ENCODE measurements around the gene UBC. TPM values are rescaled to one million over a fixed set of nuclear protein-coding genes. Genes with fewer than 3 reads are reported as not detected.

Gene UBC
- total and polyA plus RNA-seq, 9 of the 15 experiments (the other 6 are each of a cell fraction or from before 2014, with no cell fraction given): 533 to 1,153 (median 813) TPM

- no peak for TF ChIP-seq ATF4 (CRISPR knock-in tag; IDR thresholded peaks at IDR 0.05)
- TF ChIP-seq ZC3H8 (IDR thresholded peaks at IDR 0.05): no peak
- no peak for TF ChIP-seq HDAC1 (IDR thresholded peaks at IDR 0.05)
- TF ChIP-seq NR4A1 (CRISPR knock-in tag; IDR thresholded peaks at IDR 0.05): no peak
- 0 out of 2 replicates have a peak, but pooled peaks have one; percentile 1 for TF ChIP-seq NR4A1 (tag; IDR thresholded peaks at IDR 0.05)
- TF ChIP-seq ZNF384 (IDR thresholded peaks at IDR 0.05; ENCODE audit: low read depth, low read length): no peak
- TF ChIP-seq ZBTB49 (CRISPR knock-in tag; IDR thresholded peaks at IDR 0.05; ENCODE audit: borderline replicate concordance): no peak
- TF ChIP-seq ZNF717 (CRISPR knock-in tag; IDR thresholded peaks at IDR 0.05): no peak
- no peak for TF ChIP-seq RUNX1 (IDR thresholded peaks at IDR 0.05; ENCODE audit: low read depth)
- TF ChIP-seq RBM15 (IDR thresholded peaks at IDR 0.05; ENCODE audit: insufficient read depth, low read length): no peak
- TF ChIP-seq IRF9 (tag; IDR thresholded peaks at IDR 0.05): 0 out of 2 replicates have a peak, but pooled peaks have one; percentile 37
- TF ChIP-seq ZNF121 (CRISPR knock-in tag; conservative IDR thresholded peaks at IDR 0.05): peak; percentile 73
- no peak for TF ChIP-seq NR2C2 (CRISPR knock-in tag; IDR thresholded peaks at IDR 0.05)
- TF ChIP-seq NR2C2 (tag; IDR thresholded peaks at IDR 0.05): peak; percentile 82
- TF ChIP-seq RBM34 (IDR thresholded peaks at IDR 0.05; ENCODE audit: borderline replicate concordance, insufficient read depth, low read length): no peak
- no peak for TF ChIP-seq PHF8 (IDR thresholded peaks at IDR 0.05; ENCODE audit: borderline replicate concordance, low read length)
- no peak for TF ChIP-seq ZNF699 (CRISPR knock-in tag; IDR thresholded peaks at IDR 0.05; ENCODE audit: insufficient replicate concordance)
- TF ChIP-seq CTCF (IDR thresholded peaks at IDR 0.05 in 2 of 3, conservative IDR thresholded peaks at IDR 0.05 in 1 of 3; ENCODE audit: insufficient read depth in 2 of 3, low read depth in 1 of 3, low read length in 3 of 3): no peak
- 0 out of 2 replicates have a peak, but pooled peaks have one; percentile 14 for TF ChIP-seq ZNF592 (IDR thresholded peaks at IDR 0.05)
Observed at GRCh38 chr12:124941170-124941527, 26.7 kb upstream of the UBC start (continued).

All from K562 (cell line).